Stimulated activated CD4-positive, alpha-beta T cell treated with anti-CD3 and anti-CD28 coated beads, Interleukin-1b, Interleukin-23, amount 100 ng/mL, for 4 hours (primary cell): Measurements from ENCODE around the gene SQSTM1.

ENCODE experiments used
- DNase-seq, 2 donors: peaks; one replicate each; pipeline ENCODE4 v3.0.0-alpha.2; 2020; ENCODE audit warnings: low read depth in 2 of 2

The SQSTM1 gene

GRCh38 chr5:179794575-179794974, 26.1 kb upstream of the SQSTM1 start:
- no peak for DNase-seq

- no peak for DNase-seq
Observed at GRCh38 chr5:179795049-179795862, 25.4 kb upstream of the SQSTM1 start.

- peak; percentile 55 to 68 for DNase-seq
Observed at GRCh38 chr5:179795863-179796833, 24.6 kb upstream of the SQSTM1 start.

DNA sequence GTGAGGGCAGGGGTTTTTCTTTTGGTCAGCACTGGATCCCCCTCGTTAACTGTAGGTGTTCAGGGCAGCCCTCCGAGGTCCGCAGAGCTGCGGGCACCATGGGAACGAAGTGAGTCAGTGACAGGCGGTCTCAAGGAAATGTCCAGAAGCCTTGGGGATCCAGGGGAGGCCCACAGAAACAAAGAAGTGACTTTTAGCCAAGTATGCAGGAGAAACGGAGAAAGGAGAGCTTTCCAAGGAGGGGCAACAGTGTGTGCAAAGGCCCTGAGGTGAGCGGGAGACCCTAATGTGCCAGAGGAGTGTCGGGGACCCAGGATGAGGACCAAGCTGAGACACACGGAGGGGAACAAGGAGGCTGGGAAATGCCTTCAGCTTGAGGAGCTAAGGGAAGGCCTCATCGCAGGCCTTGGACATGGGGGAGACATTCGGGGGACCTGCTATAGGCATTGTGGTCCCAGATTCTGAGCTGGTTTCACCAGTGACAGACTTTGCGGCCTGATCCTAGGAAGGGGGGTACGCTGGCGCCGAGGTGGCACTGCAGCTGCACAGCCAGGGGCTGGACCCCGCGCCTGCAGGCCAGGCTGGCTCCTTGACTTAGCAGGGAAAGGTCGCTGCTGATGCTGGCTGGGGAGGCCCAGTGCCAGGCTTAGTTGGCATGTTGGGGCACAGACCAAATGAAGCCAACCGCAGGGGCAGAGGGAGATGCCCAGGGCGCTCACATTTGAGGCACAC, 23.7 kb upstream of the SQSTM1 start:
- no peak for DNase-seq

DNA sequence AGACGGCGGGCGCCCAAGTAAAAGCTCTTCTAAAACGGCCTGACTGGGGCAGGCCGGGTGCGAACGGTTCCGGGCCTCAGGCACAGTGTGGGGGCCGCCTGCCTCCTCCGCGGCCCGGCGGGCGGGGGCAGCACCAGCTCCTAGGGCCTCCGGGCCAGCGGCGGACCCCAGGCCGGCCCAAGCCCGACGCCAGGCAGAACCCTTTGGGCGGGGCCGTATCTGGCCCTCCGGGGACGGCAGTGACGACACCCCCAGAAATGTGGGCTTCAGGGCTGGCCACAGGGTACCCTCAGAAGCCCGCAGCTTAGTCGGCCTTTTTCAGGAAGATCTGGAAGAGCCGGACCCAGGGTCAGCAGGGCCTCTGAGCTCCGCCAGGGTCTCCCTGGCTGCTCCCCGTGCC, 23.0 kb upstream of the SQSTM1 start:
- DNase-seq: no peak

GRCh38 chr5:179798144-179798770, 22.4 kb upstream of the SQSTM1 start:
- DNase-seq: no peak

DNA sequence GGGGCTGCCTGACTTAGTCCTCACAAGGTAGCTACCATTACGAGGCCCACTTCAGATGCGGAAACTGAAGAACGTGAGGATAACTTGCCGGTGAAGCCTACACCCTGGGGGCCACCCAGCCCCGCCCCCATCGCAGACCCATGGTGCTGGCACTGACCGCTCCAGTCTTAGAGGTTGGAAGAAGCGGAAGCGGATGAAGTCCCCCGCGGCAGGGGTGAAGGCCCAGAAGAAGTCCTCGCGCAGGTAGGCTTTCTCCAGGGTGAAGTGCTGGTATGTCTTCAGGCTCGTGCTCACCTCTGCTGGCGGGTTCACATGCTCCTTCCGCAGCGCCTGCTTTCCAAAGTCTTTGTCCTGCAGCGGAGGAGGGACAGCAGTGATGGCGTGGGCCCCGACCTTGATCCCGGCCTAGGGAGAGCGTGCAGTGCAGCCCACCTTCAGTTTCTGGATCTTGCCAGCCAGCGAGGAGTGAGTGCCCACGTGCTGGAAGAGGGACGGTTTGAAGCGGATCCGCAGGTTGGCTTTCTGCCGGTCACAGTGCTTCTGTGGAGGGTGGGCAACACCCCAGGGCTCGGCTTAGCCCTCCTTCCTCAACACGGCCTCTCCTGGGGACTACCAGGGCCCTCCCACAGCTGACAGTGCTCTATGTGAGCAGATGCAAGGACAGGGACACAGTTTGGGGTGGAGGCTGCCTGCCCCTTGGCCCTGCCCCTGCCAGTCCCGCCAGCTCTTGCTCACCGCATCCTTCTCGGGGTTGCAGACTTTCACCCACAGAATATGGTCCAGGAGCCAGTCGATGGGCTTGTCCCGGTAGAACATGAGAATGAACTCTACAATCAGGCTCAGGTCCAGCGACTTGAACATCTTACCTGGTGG, 21.7 kb upstream of the SQSTM1 start:
- no peak for DNase-seq

DNA sequence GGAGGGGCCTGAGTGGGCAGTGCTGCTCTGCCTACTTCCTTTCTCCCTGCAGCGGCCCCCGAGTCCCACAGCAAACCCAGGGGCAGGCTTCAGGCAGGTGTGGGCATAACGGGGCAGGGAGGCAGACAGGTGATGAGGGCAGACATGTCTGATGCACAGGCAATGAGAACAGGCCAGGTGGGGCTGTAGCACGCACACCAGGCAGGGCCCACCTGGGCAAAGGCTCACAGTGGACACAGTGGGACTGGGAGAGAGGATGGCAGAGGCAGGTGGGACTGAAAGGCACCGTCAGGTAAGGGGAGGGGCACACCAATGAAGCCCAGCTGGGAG, 21.1 kb upstream of the SQSTM1 start:
- no peak for DNase-seq

GRCh38 chr5:179800071-179800695, 20.5 kb upstream of the SQSTM1 start:
- DNase-seq: no peak

DNA sequence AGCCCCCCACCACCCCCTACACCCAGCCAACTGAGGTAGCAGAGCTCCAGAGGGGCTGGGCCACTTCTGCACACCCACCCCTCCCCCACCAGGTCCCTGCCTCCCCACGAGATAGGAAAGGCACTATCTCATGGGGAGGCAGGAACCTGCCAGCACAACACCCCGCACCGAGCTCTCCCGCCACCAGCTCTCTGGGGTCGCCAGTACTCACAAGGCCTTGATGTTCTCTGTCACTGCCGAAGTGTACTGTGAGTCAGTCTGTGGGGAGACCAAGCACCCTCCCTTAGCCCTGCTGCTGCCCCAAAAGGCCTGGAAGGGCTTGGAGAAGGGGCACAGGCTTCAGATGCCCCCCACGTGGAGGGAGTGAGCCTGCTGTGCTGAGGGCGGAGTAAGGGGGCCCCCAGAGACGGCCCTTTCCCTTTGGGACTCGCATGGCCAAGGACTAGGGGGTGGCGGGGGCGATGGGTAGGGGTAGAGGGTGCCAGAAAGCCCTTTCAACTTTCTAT, 20.0 kb upstream of the SQSTM1 start:
- DNase-seq: no peak

- peak; percentile 84 for DNase-seq
Observed at GRCh38 chr5:179801304-179802206, 19.1 kb upstream of the SQSTM1 start.

DNA sequence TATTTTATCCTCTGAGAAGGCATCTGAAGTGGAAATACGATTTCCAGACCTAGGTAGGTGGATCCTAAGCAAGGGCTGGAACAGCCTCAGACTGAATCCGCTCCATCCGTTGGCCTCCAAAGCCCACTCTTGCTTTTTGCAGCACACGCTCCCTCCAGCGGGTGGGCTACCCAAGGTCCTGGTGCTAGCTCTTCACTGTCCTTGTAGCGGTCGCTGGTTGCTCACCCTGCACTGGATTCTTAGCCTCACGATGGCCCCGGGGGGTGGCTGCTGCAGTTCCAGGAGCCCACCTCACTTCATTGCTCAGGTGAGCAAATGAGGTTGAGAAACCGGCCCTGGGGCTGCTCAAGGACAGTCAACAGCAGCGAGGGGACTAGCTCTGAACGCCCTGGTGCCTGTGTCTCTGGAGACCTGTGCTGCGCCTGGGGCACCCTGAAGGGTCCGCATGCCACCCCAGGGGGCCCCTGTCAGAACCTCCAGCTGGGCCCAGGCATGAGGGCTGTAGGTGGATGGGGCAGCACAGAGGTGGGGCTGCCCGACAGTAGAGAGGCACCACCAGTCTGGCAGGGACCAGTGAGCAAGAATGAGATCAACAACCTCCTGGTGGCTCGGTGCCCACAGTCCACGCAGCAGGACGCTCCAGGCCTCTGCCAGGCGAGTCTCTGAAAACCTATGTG, 18.4 kb upstream of the SQSTM1 start:
- no peak for DNase-seq

GRCh38 chr5:179802950-179803562, 17.6 kb upstream of the SQSTM1 start:
- DNase-seq: no peak

GRCh38 chr5:179803651-179804554, 16.8 kb upstream of the SQSTM1 start:
- DNase-seq: no peak

DNA sequence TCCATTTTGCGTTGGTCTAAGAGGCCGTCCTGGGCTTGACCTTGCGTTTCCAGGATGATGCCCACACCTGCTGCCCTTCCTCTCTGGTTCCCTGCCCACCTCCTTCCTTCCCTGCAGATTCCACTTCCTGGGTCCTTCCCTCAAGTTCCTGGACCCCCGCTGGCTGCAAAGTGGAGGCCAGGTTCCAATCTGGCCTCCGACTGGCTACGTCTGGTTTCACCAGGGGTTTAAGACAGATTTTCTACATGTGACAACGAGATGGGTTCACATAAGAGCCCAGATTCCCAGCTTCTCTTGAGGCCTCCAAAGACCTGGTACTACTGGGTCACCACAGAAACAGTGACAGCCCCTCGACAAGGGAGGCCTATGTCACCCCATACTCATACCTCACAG, 16.2 kb upstream of the SQSTM1 start:
- DNase-seq: no peak

- no peak for DNase-seq
Observed at GRCh38 chr5:179805070-179805528, 15.6 kb upstream of the SQSTM1 start.
